Measurements from ENCODE around the gene MRPL55. TPM values are rescaled to one million over a fixed set of nuclear protein-coding genes. Genes with fewer than 3 reads are reported as not detected.

Gene MRPL55
- total RNA-seq, 1 donor, result 32.5 TPM

DNA sequence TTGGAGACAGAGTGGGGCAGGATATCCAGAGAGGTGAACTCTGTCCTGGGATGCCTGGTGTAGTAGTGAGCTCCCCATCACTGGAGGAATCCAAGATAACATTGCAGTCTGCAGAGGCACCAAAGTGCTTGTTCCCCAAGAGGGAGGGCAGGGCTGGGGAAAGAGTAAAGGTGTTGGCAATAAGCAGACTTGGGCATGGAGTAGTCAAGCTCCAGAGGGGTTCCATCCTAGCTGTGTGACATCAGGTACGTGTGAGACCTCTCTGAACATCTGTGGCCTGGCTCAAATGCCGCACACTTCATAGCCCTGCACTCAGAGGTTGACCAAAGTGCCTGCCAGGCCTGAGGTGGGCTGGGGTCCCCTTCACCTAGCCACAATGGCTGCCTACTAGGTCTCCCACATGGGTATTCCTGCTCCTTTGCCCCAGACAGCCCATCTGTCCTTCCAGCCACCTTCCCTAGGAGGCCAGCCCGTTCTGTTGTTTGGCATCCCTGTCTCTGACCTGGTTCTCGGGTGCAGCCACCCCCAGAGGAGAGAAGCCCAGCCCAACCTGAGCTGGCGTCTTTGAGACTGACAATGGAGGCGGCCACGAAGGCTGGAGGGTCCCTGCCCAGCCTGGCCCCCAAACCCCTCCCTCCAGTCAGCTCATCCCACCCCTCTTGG is 29.4 kb downstream of the MRPL55 start:
- no peak for DNase-seq (ENCODE audit: low read depth)
- TF ChIP-seq, protein P1, sequence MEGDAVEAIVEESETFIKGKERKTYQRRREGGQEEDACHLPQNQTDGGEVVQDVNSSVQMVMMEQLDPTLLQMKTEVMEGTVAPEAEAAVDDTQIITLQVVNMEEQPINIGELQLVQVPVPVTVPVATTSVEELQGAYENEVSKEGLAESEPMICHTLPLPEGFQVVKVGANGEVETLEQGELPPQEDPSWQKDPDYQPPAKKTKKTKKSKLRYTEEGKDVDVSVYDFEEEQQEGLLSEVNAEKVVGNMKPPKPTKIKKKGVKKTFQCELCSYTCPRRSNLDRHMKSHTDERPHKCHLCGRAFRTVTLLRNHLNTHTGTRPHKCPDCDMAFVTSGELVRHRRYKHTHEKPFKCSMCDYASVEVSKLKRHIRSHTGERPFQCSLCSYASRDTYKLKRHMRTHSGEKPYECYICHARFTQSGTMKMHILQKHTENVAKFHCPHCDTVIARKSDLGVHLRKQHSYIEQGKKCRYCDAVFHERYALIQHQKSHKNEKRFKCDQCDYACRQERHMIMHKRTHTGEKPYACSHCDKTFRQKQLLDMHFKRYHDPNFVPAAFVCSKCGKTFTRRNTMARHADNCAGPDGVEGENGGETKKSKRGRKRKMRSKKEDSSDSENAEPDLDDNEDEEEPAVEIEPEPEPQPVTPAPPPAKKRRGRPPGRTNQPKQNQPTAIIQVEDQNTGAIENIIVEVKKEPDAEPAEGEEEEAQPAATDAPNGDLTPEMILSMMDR (IDR thresholded peaks at IDR 0.05; ENCODE audit: insufficient read depth, low read length), result no peak
- no peak overlapping the region for H3K4me3 ChIP-seq (ENCODE audit: low read depth, low read length)

DNA sequence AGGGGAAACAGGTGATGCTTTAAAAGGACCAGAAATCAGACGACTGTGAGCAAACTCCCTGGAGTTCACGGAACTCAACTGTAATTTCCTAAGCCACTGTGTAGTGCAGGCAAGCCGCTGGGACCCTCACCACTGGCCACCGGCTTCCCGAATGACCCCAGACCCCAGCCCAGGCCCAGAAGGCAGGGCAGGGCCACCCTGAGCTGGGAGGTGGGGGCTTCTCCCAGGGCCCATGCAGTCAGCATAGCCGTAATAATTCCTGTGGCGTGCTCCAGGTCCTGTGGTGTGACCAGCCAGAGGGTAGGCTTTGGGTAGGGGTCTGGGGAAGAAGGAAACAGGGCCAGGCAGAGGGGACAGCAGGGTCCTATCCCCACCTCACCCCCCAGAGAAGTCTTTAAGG is 30.1 kb downstream of the MRPL55 start:
- no peak for DNase-seq (ENCODE audit: low read depth)
- H3K4me3 ChIP-seq (ENCODE audit: low read depth, low read length), result no peak overlapping the region
- TF ChIP-seq, protein P1 (IDR thresholded peaks at IDR 0.05; ENCODE audit: insufficient read depth, low read length), result no peak

DNA sequence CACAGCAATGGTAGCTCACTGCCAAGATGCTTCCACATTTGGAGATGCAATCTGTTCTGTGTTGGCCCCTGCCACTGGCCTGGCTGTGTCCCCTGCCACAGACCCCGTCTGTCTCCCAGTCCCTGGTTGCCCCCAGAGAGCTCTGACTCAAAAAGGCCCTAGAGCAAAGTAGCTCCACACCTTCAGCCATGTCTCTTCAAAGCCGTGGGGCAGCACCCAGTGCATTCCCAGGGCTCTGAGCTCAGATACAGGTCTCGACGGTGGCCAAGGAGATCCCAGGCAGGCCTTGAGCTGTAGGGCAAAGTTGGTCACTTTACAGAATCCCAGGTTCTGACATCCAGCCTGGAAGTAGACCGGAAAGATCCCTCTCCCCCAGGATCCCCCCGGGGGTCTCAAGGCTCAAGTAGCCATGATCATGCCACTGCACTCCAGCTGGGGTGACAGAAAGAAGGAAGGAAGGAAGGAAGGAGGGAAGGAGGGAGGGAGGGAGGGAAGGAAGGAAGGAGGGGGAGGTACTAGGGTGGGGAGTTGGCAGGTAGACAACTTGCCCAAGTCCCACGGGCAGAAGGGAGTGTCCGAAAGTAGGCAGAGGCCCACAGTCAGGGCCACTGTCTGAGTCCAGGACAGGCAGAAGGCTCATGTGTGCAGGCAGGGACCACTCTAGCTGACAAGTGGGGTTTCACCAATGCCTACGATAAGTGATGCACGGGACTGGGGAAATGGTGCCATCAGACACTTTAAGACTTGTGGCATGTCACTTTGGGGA is 31.4 kb downstream of the MRPL55 start:
- no peak overlapping the region for H3K4me3 ChIP-seq (ENCODE audit: low read depth, low read length)
- TF ChIP-seq, protein P1 (IDR thresholded peaks at IDR 0.05; ENCODE audit: insufficient read depth, low read length), result no peak
- no peak for DNase-seq (ENCODE audit: low read depth)

DNA sequence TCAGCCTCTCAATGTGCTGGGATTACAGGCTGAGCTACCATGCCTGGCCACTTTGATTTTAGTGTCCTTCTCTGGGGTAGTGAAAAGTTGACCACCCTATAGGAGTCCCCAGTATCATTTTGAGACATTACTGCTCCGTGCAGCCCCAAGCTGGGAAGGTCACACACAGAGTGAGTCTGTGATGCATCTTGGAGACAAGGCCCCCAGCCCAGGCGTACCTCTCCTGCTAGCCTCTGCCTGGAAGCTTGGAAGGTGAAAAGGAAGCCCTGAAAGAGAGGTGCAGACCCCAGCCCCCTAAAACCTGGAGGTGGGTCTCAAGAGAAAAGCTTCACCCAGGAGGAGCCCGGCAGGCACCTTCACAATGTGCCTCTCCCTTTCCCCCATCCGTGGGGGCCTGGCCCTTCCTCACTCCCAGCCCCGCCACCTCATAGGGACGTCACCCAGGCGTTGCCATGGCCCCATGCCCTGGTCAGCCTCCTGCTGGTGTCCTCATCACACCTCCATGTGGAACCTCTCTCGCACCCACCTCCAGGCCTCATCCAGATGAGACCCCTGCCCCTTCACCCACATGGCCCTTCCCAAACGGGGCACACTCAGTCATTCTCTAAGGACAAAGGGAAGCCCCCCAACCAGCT is 32.2 kb downstream of the MRPL55 start:
- no peak overlapping the region for H3K4me3 ChIP-seq (ENCODE audit: low read depth, low read length)
- TF ChIP-seq, protein P1 (IDR thresholded peaks at IDR 0.05; ENCODE audit: insufficient read depth, low read length), result no peak
- no peak for DNase-seq (ENCODE audit: low read depth)

DNA sequence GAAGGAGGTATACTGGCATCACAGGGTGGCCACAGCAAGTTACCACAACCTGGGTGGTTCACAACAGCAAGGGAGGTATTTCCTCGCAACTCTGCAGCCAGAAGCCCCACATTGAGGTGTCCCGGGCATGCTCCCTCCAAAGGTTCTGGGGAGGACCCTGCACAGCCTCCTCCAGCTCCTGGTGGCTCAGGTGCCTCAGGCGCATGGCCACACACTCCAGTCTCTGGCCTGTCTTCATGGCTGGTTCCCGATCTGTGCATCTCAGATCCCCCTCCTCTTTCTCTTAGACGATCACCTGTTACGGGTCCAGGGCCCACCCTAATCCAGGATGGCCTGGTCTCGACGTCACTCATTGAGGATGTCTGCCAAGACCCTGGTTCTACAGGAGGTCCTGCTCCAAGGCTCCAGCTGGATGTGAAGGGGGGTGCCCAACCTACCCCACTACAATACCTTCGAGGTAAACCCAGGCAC is 33.3 kb downstream of the MRPL55 start:
- TF ChIP-seq, protein P1 (IDR thresholded peaks at IDR 0.05; ENCODE audit: insufficient read depth, low read length), result no peak

DNA sequence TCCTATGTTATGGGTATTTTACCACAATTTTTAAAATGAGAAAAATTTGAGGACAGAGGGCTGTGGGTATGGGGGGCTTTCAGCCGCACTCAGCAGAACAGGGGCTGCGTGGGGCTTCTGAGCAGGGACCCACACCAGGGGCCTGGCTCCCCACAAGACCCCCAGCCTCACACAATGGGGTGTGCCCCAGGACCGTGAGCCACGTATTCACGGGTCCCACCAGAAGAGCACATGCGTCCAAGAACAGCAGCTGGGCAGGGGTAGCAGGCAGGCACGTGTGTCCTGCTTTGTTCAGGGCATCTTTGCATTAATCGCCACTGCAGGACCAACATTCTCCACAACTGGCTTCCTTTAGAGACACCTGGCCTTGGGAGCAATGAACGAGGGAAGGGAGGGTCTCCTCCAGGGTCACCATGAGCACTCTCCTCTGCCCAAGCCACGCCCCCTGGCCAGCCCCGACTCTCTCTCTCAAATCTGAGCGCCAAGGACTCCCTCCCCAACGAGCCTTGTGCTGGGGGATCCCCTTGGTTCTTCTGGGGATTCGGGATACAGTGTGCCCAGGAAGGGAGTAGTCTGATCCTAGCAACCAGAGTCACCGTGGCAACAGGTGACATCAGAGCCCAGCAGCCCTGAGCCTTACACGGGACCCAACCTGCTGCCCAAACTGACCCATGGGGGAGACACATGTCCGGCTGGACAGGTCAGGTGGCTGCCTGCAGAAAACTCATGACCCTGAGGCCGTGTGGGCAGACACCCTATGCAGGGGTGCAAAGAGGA is 34.0 kb downstream of the MRPL55 start:
- DNase-seq (ENCODE audit: low read depth), result no peak
- H3K4me3 ChIP-seq (ENCODE audit: low read depth, low read length), result no peak overlapping the region
- TF ChIP-seq, protein P1 (IDR thresholded peaks at IDR 0.05; ENCODE audit: insufficient read depth, low read length), result no peak

More for the DNA sequence above, 33.3 kb downstream of the MRPL55 start:
- DNase-seq (ENCODE audit: low read depth), result no peak
- no peak overlapping the region for H3K4me3 ChIP-seq (ENCODE audit: low read depth, low read length)

Data from fibroblast of the aortic adventitia (primary cell).